ENCODE results near the gene APPBP2.
"Not testable (repeated sequence)": the region's sequence is repeated elsewhere in the genome, so short reads cannot be mapped to it uniquely, and the experiment has no call there.

APPBP2 gene

DNA sequence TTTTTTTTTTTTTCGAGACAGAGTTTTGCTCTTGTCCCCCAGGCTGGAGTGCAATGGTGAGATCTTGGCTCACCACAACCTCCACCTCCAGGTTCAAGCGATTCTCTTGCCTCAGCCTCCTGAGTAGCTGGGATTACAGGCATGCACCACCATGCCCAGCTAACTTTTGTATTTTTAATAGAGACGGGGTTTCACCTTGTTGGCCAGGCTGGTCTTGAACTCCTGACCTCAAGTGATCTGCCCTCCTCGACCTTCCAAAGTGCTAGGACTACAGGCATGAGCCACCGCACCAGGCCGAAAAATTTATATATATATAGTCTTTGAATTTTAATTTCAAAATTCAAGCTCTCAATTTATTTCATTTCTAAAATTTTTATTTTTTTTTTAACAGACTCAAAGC, 97.6 kb downstream of the APPBP2 start:
- not testable (repeated sequence) for DNase-seq

DNA sequence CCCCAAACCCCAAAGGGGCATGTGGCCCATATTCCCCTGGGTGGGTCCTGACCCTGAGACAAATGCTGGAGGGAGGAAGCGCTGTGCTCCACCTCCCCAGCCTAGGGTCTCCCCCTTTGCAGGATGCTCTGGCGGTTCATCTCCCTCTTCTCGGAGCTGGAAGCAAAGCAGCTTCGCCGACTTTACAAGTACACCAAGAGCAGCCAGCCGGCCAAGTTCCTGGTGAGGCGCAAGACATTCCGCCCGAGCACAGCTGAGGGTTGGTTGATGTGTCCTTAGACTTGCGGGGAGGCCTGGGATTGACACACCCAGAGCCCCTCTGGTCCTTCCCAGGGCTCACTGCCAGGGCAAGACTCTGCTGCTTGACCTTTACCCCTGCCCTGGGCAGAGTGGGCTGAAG, 99.4 kb downstream of the APPBP2 start:
- DNase-seq: no peak

DNA sequence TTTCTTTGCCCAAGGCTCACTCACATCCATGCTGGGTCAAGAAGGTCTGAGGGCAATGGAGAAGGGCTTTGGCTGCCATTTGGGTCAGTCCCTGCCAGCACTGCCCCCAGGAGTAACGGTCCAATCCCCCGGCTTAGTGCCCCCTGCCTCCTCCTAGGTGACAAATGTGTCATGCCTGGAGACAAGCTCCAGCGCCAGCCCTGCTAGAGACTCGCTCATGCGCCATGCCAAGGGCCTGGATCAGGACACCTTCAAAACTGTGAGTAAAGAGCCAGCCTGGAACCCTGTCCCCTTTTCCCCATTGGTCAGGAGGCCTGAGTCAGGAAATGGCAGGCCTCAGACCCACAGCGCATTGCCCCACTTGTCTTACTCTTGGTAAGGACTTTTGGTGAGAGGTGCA, 100.4 kb downstream of the APPBP2 start:
- no peak for DNase-seq

DNA sequence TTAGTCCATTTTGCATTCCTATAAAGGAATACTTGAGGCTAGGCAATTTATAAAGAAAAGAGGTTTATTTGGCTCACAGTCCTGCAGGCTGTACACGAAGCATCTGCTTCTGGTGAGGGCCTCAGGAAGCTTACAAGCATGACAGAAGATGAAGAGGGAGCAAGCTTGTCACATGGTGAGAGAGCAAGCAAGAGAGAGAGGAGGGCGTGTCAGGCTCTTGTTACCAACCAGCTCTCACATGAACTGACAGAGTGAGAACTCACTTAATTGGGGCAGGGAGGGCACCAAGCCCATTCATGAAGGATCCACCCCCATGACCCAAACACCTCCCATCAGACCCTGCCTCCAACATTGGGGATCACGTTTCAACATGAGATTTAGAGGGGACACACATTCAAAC, 102.2 kb downstream of the APPBP2 start:
- DNase-seq: no peak

DNA sequence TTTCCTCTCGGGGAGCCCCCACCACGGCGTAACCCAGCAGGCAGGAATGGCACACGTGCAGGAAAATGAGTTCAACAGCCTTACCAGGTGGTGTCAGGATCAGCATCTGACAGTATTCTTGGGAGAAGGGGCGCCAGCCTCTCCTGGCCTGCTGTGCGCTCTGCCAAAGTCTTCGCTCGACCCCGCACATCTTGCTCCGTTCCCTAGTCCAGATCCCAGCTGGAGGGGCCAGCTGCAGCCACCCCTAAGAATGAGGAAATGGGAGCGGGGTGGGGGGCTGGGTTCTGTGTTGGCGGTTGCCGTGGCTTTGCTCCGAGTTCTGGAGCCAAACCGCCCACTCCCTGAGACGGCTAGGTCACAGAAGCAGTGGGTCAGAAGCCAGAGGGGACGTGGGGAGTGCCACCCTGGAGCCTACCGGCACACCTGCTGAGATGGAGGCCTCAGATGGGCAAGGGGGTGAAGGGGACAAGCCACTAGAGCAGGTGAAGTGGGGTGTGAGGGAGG, 103.8 kb downstream of the APPBP2 start, which contains the start of gene CHCT1:
Gene CHCT1, plus strand, starts transcription at position 328 of the 504 bp plus-strand sequence. Its CDS starts 104 bp downstream, at position 432.
- DNase-seq: no peak

DNA sequence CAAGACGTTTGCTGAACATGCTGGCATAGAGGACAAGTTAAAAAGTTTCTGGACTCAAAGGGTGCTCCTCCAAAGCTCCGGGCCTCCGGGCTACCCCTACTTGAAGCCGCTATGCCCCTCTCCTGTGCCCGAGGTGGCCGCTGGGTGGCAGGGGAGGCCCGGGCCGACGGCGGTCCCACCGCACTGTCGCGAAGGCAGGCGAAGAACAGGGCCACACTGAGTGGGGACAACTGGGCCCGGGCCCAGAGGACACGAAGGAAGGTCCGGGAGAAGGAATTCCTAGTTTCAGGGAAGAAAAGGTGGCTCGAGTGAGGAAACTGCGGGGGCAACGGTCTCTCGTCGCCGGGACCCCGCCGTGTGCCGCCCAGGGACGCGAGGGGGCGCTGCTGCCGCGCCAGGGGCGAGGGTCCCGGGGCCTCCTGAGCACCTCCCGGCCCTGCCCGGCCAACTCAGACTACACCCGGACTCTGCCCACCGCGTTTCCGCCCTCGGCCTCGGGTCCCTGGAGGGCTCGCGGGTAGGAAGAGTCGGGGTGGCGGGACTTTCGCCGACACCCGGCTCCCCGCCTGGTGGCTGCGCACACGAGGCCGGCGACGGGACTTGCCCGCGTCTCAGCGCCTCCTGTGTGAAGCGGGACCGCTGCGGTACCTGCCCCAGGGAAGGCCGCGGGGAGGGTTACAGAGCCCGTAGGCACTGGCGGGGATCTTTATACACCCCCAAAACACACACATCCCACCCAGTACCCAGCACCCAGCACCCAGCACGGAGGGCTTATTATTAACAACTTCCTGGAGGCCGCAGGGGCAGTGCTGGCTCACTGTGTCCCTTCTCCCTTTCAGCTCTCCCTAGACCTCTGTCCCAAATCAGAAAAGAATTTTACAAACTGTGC, 104.5 kb downstream of the APPBP2 start:
- DNase-seq: peak; percentile 89

DNA sequence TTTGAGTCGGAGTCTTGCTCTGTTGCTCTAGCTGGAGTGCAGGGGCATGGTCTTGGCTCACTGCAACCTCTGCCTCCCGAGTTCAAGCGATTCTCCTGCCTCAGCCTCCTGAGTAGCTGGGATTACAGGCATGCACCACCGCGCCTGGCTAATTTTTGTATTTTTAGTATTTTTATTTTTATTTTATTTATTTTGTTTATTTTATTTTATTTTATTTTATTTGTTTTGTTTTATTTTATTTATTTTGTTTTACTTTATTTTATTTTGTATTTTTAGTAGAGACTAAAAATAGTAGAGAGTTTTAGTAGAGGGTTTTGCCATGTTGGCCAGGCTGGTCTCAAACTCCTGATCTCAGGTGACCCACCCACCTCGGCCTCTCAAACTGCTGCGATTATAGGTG, 106.2 kb downstream of the APPBP2 start:
- DNase-seq: not testable (repeated sequence)

DNA sequence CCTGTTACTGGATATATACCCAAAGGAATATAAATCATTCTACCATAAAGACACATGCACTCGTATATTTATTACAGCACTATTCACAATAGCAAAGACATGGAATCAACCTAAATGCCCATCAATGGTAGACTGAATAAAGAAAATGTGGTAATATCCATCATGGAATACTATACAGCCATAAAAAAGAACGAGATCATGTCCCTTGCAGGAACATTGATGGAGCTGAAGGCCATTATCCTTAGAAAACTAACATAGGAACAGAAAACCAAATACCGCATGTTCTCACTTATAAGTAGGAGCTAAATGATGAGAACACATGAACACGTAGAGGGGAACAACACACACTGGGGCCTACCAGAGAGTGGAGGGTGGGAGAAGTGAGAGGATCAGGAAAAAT, 107.0 kb downstream of the APPBP2 start:
- not testable (repeated sequence) for DNase-seq

DNA sequence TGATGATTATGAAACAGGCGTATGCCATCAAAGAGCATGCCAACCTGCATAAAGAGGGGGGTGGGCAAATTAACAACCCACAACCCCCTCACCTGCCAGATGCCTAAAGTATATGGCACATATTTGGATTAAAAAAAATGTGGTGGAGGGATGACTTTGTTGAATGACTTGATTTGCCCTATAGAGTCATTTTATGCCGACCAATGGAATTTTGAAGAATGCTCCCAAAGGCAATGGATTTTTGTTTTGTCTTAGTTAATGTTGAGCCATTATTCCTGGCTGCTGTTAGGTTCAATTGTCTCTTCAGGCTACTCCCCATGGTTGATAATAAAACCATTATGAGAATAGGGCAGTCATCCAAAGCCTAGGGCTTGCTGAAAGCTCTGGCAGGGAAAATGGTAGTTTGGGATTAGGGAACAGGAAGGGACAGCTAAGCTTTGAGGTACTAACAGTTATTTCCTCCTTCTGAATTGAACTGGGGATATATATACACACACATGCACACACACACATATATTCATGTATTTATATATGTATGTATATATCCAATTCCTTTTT, 109.6 kb downstream of the APPBP2 start:
- no peak for DNase-seq

DNA sequence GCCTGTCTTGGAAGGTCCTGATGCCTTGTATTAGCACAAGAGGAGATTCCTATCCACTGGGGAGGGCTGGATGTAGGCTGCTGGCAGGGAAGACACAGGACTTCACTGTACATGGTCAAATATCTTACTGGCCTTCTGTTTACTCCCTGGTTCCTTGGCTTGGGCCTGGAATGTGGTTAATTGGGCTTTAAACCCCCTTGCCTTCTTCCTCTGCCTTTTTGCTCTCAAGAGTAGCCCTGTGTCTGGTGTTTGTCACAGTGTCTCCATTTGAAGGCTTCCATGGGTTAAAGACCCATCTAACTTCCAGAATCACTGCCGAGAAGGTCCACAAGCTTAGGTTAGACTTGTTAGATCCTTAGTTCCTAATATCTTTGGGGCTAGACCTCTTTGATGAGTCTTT, 110.9 kb downstream of the APPBP2 start:
- DNase-seq: no peak

DNA sequence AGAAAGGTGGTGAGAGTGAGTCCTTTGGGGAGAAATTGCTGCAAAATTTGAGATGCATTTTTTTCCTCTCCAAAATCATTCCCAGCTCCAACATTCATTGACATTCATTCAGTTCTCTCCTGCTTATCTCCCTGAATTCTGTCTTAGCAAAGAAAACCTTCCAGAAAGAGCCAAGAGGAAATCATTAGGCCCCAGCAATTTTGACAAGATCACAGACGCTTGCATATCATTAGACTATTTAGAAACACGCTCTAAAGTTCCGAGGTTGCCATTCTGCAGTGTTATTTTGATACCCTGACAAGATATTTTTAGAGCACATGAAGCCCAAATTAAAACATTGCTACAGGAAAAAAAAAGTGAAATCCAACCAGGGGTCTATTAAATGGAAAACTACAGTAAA, 113.3 kb downstream of the APPBP2 start:
- DNase-seq: no peak

DNA sequence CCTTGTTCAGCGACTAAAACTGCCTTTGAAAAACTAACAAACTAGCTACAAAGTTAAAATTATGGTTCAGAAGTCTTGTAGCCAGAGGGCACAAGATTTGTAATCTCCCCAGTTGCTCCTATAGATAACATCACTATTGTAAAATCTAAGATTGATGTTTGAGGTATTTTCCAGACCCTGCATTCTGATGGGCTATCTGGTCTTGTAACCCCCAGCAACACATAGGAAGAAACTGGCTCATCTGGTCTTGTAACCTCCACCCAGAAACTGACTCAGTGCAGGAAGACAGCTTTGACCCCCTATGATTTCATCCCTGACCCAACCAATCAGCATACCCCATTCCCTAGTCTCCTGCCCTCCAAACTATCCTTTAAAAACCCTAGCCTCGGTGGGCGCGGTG, 116.0 kb downstream of the APPBP2 start:
- DNase-seq: no peak

DNA sequence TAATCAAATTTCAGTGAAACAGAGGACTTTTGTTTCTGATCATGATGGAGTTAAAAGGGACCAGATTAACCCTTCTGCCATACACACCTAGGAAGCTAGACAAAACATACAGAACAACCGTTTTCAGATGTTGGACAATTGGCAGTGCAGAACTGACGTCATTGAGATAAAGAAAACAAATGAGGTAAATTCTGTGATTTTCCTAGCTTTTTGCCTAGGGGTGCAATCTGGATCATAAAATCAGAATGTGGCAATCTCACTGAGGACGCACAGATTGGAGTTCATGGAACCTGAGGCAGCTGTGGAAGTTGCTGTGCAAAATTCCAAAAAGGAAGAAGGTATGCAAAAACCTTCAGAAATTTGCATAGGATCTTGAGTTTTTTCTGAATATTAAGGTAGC, 119.2 kb downstream of the APPBP2 start:
- no peak for DNase-seq

DNA sequence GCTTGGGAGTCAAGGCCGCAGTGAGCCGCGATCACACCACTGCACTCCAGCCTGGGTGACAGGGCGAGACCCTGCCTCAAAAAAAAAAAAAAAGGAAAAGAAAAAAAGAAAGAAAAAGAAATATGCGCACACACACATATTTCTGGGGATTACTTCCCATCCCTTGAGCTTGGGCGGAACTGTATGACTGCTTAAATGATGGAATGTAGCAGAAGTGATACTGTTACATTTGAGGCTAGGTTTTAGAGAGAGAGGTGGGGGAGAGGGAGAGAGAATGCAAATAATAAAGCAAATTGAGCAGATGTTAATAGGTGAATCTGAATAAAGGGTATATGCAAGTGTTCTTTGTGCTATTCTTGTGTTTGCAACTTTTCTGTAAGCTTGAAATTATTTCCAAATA, 122.1 kb downstream of the APPBP2 start:
- DNase-seq: no peak

DNA sequence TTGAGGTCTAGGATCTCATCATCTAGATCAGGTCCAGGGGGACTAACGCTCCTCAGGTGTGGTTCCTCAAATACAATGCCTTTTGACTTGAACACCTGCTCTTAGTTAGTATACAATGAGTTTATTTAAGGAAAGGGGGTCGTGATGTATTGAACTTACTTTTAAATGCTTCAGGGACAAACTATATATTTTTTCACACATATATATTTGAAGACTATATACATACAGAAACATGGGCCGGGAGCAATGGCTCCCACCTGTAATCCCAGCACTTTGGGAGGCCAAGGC, 122.6 kb downstream of the APPBP2 start:
- DNase-seq: no peak

DNA sequence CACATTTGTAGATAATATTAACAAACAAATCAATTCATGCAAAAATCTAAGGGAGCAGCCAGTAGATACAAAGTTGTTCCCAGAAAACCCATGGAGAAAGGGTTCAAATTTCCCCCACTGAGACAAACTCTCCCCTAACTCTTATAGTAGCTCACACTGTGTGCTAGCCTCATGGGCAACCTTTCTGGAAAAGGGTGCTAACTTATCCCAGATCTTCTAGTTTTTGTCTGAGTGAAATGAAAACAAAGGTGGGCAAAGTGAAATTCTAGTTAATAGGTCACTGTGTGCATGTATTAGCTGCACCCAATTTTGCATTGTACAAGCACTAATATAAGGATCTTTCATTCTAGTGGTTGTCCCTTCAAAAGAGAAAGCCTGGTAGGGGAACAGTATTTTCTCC, 124.2 kb downstream of the APPBP2 start:
- DNase-seq: no peak

DNA sequence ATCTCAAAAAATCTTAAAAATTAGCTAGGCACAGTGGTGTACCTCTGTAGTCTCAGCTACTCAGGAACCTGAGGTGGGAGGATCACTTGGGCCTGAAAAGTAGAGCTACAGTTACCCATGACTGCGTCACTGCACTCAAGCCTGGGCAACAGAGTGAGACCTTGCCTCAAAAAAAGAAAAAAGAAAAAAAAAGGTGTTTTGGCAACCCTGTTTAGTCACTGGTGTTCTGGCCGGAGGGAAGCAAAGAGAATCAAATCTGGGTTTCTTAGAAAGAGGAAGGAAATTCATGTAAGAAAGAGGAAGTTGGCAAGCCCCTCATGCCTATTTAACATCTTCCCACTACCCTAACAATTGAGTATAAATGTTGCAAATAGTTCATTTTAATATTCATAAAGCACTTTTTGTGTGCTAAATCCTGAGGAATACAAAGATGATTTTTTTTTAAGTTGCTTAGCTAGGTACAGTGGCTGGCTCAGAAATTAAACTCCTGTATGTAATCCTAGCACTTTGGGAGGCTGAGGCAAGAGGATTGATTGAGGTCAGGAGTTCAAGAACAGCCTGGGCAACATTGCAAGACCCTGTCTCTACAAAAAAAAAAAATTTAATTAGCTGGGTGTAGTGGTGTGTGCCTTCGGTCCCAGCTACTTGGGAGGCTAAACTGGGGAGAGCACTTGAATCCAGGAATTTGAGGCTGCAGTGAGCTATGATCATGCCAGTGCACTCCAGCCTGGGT, 127.6 kb downstream of the APPBP2 start:
- no peak for DNase-seq

DNA sequence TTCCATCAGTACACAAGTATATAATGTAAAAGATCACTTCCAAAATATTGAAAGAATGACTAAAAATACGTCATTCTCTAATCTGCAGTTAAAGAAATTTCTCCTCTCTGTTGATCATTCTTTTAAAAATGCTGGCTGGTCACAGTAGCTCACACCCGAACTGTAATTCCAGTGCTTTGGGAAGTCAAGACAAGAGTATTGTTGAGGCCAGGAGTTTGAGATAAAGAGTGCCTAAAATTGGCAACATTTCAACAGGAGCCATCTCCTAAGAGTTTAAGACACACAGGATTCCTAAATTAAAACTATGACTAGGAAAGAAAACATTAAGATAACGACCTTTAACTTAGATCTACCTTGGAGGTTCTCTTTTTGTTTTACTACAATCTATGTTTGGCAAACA, 129.6 kb downstream of the APPBP2 start:
- DNase-seq: no peak

DNA sequence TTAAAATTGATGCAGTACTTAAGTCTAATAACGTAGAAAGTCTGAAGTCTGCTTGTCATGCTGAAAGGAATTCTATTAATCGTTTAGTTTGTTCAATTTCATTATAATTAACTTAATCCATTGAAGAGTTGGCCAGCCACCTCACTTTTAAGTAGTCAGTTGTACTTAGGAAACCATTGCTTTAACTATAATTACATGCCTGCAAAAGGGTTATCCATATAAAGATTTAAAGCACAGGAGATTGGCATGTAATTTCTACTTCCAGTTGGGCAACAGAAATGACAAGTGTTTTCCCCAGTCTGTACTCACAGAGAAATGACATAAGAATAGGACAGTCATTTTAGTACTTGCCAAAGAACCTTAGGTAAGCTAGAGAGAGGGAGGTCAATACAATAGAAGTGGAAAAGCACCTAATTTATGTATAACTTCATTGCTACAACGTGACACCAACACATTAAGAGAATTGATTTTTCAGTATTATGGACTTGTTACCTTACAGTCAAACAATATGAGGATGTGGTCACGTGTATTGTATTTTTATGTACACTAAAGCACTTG, 130.5 kb downstream of the APPBP2 start:
- no peak for DNase-seq

DNA sequence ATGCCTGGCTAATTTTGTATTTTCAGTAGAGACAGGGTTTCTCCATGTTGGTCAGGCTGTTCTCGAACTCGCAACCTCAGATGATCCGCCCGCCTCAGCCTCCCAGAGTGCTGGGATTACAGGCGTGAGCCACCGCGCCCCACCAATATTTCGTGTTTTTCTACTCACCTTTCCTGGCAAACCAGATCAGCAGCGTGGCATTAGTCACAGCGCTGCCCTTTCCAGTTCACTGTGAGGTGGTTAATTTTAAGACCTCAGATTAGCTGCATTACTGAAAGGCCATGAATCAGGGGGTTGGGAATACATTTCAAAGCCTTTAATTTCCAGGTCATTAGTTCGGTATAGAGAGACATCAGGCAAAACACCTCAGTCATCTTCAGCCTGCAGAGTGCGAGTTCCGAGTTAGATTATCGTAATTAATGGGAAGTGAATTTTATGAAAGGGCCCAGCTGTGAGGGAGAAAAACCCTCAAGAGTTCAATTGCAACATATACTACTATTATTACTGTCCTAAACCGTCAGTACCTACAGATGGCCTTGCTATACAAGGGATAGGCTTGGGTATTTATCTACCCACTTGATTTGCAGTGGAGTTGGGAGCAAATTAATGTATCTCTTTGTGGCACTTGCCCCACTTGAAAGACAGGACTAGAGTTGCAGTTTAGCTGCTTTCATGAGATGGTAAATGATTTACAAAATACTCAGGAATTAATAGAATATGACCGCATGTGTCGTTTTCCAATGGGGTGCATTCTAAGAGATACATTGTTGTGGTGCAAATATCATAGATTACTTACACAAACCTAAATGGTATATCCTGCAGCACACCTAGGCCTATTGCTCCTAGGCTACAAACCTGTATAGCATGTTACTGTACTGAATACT, 132.0 kb downstream of the APPBP2 start:
- DNase-seq: no peak
